ENCODE results near the gene TIMM21.

DNA sequence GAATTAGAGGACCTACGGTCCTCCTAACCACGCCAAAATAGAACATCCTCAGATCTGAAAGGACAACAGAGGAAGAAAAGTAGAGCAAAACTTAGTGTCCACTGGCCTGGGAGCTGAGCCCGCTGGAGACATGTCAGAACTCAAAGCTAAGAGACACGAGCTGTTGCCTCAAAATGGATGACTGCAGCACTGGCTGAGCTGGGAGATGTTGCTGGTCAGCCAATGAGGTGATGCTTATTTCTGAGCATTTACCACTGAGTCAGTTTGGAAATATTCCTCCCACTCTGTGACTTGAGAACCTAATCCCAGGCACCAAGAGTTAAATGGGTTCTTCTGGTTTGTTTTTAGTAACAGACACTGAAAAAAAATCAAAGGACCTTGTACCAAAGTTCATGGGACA, 33.3 kb upstream of the TIMM21 start:
- TF ChIP-seq, protein P1, sequence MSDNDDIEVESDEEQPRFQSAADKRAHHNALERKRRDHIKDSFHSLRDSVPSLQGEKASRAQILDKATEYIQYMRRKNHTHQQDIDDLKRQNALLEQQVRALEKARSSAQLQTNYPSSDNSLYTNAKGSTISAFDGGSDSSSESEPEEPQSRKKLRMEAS (IDR thresholded peaks at IDR 0.05; ENCODE audit: low read depth, low read length) = no peak
- TF ChIP-seq POLR2A (IDR thresholded peaks at IDR 0.05; ENCODE audit: extremely low read depth, insufficient read length) = no peak
- TF ChIP-seq, protein P2, sequence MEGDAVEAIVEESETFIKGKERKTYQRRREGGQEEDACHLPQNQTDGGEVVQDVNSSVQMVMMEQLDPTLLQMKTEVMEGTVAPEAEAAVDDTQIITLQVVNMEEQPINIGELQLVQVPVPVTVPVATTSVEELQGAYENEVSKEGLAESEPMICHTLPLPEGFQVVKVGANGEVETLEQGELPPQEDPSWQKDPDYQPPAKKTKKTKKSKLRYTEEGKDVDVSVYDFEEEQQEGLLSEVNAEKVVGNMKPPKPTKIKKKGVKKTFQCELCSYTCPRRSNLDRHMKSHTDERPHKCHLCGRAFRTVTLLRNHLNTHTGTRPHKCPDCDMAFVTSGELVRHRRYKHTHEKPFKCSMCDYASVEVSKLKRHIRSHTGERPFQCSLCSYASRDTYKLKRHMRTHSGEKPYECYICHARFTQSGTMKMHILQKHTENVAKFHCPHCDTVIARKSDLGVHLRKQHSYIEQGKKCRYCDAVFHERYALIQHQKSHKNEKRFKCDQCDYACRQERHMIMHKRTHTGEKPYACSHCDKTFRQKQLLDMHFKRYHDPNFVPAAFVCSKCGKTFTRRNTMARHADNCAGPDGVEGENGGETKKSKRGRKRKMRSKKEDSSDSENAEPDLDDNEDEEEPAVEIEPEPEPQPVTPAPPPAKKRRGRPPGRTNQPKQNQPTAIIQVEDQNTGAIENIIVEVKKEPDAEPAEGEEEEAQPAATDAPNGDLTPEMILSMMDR (IDR thresholded peaks at IDR 0.05; ENCODE audit: low read depth, low read length) = no peak
- no peak for TF ChIP-seq MYC (IDR thresholded peaks at IDR 0.05; ENCODE audit: low read depth, low read length)
